GM12865 (cell line): Measurements from ENCODE around the gene JAGN1.

Experiments
- DNase-seq: peaks from one replicate; pipeline ENCODE4 v3.0.0; 2010; ENCODE audit warnings: low read depth
- H3K4me3 ChIP-seq: 2 replicates; pipeline ENCODE4 v1.5.1; 2011; ENCODE audit warnings: mild to moderate bottlenecking, low read depth, low read length, control low read depth
- TF ChIP-seq, protein P1 (sequence below): IDR thresholded peaks from 2 replicates; pipeline ENCODE4 v1.5.1; 2011; ENCODE audit warnings: low read length, control low read depth, low read depth, inconsistent platforms; ENCODE audit not compliant: insufficient read depth; ENCODE audit errors: missing control alignments

JAGN1 gene

DNA sequence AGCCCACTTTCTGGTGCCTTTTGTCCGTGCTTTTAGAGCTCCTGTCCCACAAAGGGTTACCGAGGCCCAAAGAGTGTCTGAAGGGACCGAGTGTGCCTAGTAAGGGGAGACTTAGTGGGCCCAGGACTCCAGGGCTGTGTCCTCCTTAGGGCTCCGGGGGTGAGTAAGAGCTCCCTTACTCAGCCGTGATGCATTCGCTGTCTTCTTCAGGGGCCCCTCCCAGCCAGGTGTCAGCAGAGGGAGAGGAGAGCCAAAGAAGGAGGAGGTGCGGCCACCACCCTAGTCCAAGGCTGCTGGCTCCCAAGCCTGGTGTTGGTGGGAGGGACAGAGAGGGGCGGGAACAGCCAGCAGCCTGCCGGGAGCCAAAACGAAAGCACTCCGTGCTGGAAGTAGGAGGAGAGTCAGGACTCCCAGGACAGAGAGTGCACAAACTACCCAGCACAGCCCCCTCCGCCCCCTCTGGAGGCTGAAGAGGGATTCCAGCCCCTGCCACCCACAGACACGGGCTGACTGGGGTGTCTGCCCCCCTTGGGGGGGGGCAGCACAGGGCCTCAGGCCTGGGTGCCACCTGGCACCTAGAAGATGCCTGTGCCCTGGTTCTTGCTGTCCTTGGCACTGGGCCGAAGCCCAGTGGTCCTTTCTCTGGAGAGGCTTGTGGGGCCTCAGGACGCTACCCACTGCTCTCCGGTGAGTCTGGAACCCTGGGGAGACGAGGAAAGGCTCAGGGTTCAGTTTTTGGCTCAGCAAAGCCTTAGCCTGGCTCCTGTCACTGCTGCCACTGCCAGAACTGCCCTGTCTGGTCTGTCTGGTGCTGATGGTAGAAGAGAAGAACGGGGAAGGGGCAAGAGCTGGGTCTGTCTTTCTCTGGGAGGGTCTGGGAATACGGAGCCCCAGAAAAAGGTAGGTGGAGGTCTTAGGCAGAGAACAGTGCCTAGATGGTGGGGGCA, 26.6 kb downstream of the JAGN1 start, which contains the start of gene IL17RC:
TSS of gene IL17RC (plus strand) at position 365 of the 947 bp plus-strand sequence. CDS start at position 583, 218 bp downstream.
- DNase-seq: no peak
- TF ChIP-seq, protein P1, sequence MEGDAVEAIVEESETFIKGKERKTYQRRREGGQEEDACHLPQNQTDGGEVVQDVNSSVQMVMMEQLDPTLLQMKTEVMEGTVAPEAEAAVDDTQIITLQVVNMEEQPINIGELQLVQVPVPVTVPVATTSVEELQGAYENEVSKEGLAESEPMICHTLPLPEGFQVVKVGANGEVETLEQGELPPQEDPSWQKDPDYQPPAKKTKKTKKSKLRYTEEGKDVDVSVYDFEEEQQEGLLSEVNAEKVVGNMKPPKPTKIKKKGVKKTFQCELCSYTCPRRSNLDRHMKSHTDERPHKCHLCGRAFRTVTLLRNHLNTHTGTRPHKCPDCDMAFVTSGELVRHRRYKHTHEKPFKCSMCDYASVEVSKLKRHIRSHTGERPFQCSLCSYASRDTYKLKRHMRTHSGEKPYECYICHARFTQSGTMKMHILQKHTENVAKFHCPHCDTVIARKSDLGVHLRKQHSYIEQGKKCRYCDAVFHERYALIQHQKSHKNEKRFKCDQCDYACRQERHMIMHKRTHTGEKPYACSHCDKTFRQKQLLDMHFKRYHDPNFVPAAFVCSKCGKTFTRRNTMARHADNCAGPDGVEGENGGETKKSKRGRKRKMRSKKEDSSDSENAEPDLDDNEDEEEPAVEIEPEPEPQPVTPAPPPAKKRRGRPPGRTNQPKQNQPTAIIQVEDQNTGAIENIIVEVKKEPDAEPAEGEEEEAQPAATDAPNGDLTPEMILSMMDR: no peak
- H3K4me3 ChIP-seq: peak within 1 kb of the TSS; percentile 39

DNA sequence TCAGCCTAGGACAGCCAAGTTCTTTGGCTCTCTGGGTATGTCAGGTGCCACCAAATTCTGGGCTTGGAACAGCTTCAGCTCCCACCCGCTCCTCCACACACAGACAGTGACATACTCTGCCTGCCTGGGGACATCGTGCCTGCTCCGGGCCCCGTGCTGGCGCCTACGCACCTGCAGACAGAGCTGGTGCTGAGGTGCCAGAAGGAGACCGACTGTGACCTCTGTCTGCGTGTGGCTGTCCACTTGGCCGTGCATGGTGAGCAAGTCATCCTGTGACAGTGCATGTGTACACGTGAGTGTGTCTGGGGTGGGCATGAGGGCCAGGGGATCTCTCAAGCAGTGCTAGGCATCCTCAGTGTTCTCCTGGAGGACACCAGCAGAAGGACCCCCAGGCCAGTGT, 27.4 kb downstream of the JAGN1 start:
- H3K4me3 ChIP-seq: no peak overlapping the region
- DNase-seq: no peak
- TF ChIP-seq, protein P1: no peak

DNA sequence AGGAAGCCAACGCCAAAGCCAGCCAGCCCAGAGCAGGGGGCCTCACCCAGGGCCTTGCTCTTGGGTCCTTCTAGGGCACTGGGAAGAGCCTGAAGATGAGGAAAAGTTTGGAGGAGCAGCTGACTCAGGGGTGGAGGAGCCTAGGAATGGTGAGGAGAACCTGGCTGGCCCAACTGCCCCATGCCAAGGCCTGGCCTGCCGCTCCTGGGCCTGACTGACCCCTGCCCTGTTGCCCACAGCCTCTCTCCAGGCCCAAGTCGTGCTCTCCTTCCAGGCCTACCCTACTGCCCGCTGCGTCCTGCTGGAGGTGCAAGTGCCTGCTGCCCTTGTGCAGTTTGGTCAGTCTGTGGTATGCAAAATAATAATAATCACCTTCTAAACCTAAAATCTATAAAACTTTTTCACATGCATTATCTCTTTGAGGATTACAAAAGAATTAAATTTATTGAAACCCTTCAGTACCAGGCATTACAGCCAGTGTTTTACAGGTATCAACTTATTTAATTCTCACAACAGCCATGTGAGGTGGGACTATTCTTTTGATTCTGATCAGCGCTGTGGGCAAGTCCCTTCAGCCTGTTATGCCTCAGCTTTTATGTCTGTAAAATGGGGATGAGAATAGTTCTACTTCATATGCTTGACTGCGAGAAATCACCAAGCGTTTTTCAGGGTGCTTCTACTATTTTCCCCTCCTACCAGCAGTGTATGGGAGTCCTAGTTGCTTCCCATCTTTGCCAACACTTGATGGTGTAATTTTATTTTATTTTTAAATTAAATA, 28.0 kb downstream of the JAGN1 start:
- TF ChIP-seq, protein P1: no peak
- no peak overlapping the region for H3K4me3 ChIP-seq
- no peak for DNase-seq

DNA sequence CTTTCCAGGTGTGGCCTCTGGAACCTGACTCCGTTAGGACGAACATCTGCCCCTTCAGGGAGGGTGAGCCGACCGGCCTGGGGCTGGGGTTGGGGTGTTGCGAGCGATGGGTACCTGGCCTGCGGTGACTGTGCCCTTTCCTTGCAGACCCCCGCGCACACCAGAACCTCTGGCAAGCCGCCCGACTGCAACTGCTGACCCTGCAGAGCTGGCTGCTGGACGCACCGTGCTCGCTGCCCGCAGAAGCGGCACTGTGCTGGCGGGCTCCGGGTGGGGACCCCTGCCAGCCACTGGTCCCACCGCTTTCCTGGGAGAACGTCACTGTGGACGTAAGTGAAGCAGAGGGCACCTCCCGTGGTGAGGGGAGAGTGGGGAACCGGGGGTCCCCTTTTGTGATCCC, 37.7 kb downstream of the JAGN1 start:
- no peak overlapping the region for H3K4me3 ChIP-seq
- TF ChIP-seq, protein P1: no peak
- no peak for DNase-seq

DNA sequence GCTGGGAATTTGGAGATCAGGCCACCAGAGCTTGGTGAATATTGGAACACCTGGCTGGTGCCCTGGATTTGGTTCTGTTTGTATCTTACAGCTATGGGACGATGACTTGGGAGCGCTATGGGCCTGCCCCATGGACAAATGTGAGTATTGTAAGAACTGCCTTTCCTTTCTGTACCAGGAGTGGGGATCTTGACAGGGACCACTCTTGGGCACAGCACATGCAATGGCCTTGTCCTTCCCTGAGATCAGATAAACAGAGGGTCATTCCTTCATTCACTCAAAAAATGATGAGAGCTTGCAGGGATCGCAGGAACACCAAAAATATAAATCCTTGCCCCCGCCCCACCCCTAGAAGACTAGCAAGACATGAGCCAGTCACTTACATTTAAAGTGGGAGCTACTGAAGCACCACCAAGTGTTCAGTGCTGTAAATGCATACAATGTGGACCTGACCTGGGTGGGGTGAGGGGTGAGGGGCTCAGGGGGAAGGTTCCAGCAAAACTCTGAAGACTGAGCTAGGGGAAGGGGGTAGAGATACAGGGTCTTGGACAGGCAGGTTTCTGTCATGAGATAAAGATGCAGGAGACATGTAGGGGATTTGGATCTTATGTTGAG, 40.5 kb downstream of the JAGN1 start:
- no peak overlapping the region for H3K4me3 ChIP-seq
- DNase-seq: peak; percentile 34
- TF ChIP-seq, protein P1: peak; percentile 7

DNA sequence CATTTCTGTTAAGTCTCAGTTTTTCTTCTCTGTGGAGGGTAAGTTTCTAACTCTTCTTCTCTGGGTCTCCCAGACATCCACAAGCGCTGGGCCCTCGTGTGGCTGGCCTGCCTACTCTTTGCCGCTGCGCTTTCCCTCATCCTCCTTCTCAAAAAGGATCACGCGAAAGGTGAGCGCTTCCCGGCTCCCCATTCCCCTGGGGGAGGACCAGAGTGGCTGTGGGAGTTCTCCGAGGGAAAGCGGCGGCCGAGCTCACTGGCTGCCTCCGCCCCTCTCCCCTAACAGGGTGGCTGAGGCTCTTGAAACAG, 42.1 kb downstream of the JAGN1 start:
- TF ChIP-seq, protein P1: no peak
- DNase-seq: no peak
- H3K4me3 ChIP-seq: peak overlapping the region; percentile 86
